Measurements from ENCODE around the gene USP1. TPM values are rescaled to one million over a fixed set of nuclear protein-coding genes. Genes with fewer than 3 reads are reported as not detected.

The USP1 gene
- total RNA-seq, 1 donor from 2014 or later, result 23.7 TPM

- Histone ChIP-seq H3K4me3 (ENCODE audit: low read depth, low read length) (no peak overlapping the region), H3K27me3 (ENCODE audit: control insufficient read depth, insufficient read depth, low read length) (no peaks in the 10 kb centered on the region), H3K36me3 (ENCODE audit: control insufficient read depth, insufficient read depth, low read length) (no peaks in the 10 kb centered on the region)
- no peak for DNase-seq (ENCODE audit: low read depth)
- TF ChIP-seq CTCF (IDR thresholded peaks at IDR 0.05; ENCODE audit: insufficient read depth, low read length, severe bottlenecking), result no peak
- no peak for FAIRE-seq
Measured at GRCh38 chr1:62428351-62428750, 8.5 kb upstream of the USP1 start.

- no peaks in the 10 kb centered on the region for H3K36me3 ChIP-seq (ENCODE audit: control insufficient read depth, insufficient read depth, low read length)
- H3K4me3 ChIP-seq (ENCODE audit: low read depth, low read length), result no peak overlapping the region
- TF ChIP-seq CTCF (IDR thresholded peaks at IDR 0.05; ENCODE audit: insufficient read depth, low read length, severe bottlenecking), result no peak
- DNase-seq (ENCODE audit: low read depth), result peak; percentile 48
- H3K27me3 ChIP-seq (ENCODE audit: control insufficient read depth, insufficient read depth, low read length), result no peaks in the 10 kb centered on the region
- no peak for FAIRE-seq
Measured at GRCh38 chr1:62429581-62429980, 7.3 kb upstream of the USP1 start.

- Histone ChIP-seq H3K4me3 (ENCODE audit: low read depth, low read length) (no peak overlapping the region), H3K36me3 (ENCODE audit: control insufficient read depth, insufficient read depth, low read length) (no peaks in the 10 kb centered on the region), H3K27me3 (ENCODE audit: control insufficient read depth, insufficient read depth, low read length) (no peaks in the 10 kb centered on the region)
- FAIRE-seq, result no peak
- peak; percentile 5 for DNase-seq (ENCODE audit: low read depth)
- no peak for TF ChIP-seq CTCF (IDR thresholded peaks at IDR 0.05; ENCODE audit: insufficient read depth, low read length, severe bottlenecking)
Measured at GRCh38 chr1:62433861-62434617, 2.8 kb upstream of the USP1 start.

DNA sequence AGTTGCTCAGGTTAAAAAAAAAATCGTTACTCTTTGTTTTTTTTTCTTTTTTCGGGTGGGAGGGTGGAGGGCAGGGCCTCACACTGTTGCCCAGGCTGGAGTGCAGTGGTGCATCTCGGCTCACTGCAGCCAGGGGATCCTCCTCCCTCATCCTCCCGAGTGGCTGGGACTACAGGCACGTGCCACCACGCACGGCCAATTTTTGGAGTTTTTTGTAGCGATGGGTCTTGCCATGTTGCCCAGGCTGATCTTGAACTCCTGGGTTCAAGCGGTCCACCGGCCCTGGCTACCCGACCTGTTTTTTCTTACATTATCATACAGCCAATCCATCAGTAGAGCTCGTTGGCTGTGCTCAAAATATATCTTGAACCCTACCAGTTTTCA is 2.2 kb upstream of the USP1 start:
- no peaks in the 10 kb centered on the region for H3K36me3 ChIP-seq (ENCODE audit: control insufficient read depth, insufficient read depth, low read length)
- no peak for FAIRE-seq
- no peak for DNase-seq (ENCODE audit: low read depth)
- no peaks in the 10 kb centered on the region for H3K27me3 ChIP-seq (ENCODE audit: control insufficient read depth, insufficient read depth, low read length)
- no peak overlapping the region for H3K4me3 ChIP-seq (ENCODE audit: low read depth, low read length)
- TF ChIP-seq CTCF (IDR thresholded peaks at IDR 0.05; ENCODE audit: insufficient read depth, low read length, severe bottlenecking), result no peak

DNA sequence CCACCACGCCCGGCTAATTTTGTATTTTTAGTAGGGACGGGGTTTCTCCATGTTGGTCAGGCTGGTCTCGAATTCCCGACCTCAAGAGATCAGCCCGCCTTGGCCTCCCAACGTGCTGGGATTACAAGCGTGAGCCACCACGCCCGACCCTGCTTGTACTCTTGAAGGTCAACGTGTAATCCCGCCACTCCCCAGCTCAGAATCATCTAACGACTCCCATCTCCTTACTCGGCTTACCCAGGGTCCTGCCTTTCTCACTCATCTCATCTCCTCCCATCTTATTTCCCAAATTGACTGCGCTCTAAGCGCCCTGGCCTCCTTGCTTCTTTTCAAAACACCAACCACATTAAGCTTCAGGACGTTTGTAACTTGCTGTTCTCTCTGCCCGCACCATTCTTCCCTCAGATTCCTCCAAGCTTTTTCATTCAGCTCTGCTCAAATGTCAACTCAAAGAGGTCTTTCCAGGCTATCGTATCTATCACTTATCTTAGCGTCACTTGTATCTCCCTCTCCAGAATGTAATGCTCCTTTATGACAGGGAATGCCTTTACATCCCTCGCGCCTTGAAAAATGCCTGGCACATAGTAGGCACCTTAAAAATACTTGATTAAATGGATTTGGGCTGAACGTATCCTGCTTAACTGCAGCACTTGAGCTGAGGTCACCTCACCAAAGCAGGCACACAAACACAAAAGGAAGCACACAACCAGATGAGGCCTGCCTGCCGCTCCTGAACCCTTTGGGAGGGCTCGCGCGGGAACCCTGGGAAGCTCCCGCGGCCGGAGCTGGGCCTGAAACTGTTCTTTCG is 1.4 kb upstream of the USP1 start:
- no peak for FAIRE-seq
- DNase-seq (ENCODE audit: low read depth), result no peak
- Histone ChIP-seq H3K36me3 (ENCODE audit: control insufficient read depth, insufficient read depth, low read length) (no peaks in the 10 kb centered on the region), H3K4me3 (ENCODE audit: low read depth, low read length) (peak overlapping the region; percentile 85), H3K27me3 (ENCODE audit: control insufficient read depth, insufficient read depth, low read length) (no peaks in the 10 kb centered on the region)
- no peak for TF ChIP-seq CTCF (IDR thresholded peaks at IDR 0.05; ENCODE audit: insufficient read depth, low read length, severe bottlenecking)

All from bronchial epithelial cell (primary cell).